MM.1S (cell line): ENCODE data around the gene PAXX.

Source experiments
- DNase-seq: peaks from one replicate; pipeline ENCODE4 v3.0.0-alpha.2; 2015
- H2AFZ ChIP-seq: fragments of 300-600 bp; sonication (generic); 2 replicates; pipeline ENCODE4 v1.6.0; 2016; ENCODE audit warnings: antibody characterized with exemption, low read length
- H3F3A ChIP-seq: fragments of 300-600 bp; sonication (generic); 2 replicates; pipeline ENCODE4 v1.6.1; 2016; ENCODE audit warnings: mild to moderate bottlenecking, antibody characterized with exemption, low read length, moderate library complexity, mixed read lengths; ENCODE audit not compliant: insufficient read depth
- H3K27ac ChIP-seq: fragments of 300-600 bp; sonication (generic); 2 replicates; pipeline ENCODE4 v1.5.1; 2016; ENCODE audit warnings: mild to moderate bottlenecking, low read length
- H3K27me3 ChIP-seq: fragments of 300-600 bp; sonication (generic); replicated peaks from 2 replicates; pipeline ENCODE4 v1.6.0; 2016; ENCODE audit warnings: low read length; ENCODE audit not compliant: insufficient read depth
- H3K36me3 ChIP-seq: fragments of 300-600 bp; sonication (generic); replicated peaks from 2 replicates; pipeline ENCODE4 v1.6.1; 2016; ENCODE audit warnings: mild to moderate bottlenecking, low read length, mixed read lengths; ENCODE audit not compliant: insufficient read depth
- H3K4me1 ChIP-seq: fragments of 300-600 bp; sonication (generic); 2 replicates; pipeline ENCODE4 v1.6.1; 2016; ENCODE audit warnings: low read length, mixed read lengths
- H3K4me2 ChIP-seq: fragments of 300-600 bp; sonication (generic); 2 replicates; pipeline ENCODE4 v1.6.0; 2016; ENCODE audit warnings: low read depth, low read length
- H3K4me3 ChIP-seq: fragments of 300-600 bp; sonication (generic); 2 replicates; pipeline ENCODE4 v1.5.1; 2016; ENCODE audit warnings: low read length, mixed read lengths
- H3K79me2 ChIP-seq: fragments of 300-600 bp; sonication (generic); 2 replicates; pipeline ENCODE4 v1.6.1; 2016; ENCODE audit warnings: mixed run types, low read length, mixed read lengths
- H3K9ac ChIP-seq: fragments of 300-600 bp; sonication (generic); 2 replicates; pipeline ENCODE4 v1.6.1; 2016; ENCODE audit warnings: low read length, mixed read lengths
- H3K9me2 ChIP-seq: fragments of 300-600 bp; sonication (generic); replicated peaks from 2 replicates; pipeline ENCODE4 v1.6.1; 2016; ENCODE audit warnings: mild to moderate bottlenecking, low read length, mixed read lengths; ENCODE audit not compliant: insufficient read depth
- H3K9me3 ChIP-seq: fragments of 300-600 bp; sonication (generic); replicated peaks from 2 replicates; pipeline ENCODE4 v1.6.1; 2016; ENCODE audit warnings: mild to moderate bottlenecking, low read length, mixed read lengths; ENCODE audit not compliant: insufficient read depth
- H4K20me1 ChIP-seq: fragments of 300-600 bp; sonication (generic); 2 replicates; pipeline ENCODE4 v1.6.1; 2016; ENCODE audit warnings: mild to moderate bottlenecking, low read length, moderate library complexity, mixed read lengths; ENCODE audit not compliant: insufficient read depth
- EZH2 ChIP-seq: fragments of 300-600 bp; sonication (generic); optimal IDR thresholded peaks from 2 replicates; pipeline ENCODE3; 2017; ENCODE audit warnings: low read depth, mild to moderate bottlenecking, antibody characterized with exemption, low read length, mixed read lengths
- EZH2phosphoT487 ChIP-seq: fragments of 300-600 bp; sonication (generic); IDR thresholded peaks from 2 replicates; pipeline ENCODE4 v1.6.1; 2018; ENCODE audit warnings: antibody characterized with exemption, low read length
- TF ChIP-seq, protein P1 (sequence below): fragments of 300-600 bp; sonication (generic); IDR thresholded peaks from 2 replicates; pipeline ENCODE4 v1.5.1; 2016; ENCODE audit warnings: antibody characterized with exemption, low read length, mixed read lengths

Gene PAXX

DNA sequence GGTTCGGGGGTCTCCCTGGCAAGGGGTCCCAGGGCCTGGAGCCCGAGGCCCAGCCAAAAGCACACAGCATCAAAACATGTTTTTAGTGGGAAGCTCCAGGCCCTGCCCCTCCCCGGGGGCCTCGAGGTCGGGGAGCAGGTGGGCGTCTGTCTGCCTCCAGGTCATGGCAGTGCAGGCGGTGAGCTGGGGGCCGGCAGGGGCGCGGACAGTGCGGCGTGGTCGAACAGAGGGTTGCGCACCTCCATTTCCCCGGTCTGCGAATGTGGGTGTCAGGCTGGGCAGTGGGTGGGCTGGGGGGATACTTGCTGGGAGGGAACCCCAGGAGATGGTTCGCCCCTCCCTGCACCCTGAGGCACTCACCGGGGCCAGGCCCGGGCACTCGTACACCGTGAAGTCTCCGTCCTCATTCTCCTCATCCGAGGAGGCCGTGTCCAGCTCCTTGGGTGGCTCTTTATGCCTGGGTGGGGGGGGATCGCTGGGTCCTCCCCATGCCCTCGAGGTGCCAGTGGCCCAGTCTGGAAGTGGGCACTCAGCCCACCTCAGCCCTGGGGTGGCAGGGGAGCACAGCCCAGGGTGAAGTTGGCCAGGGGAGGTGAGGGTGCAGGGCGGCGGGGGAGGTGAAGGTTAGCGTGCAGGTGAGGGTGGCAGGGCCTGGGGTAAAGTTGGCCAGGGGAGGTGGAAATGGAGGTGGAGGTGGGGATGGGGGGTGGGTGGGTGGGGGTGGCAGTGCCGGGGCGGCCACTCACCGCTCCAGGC is 47.6 kb downstream of the PAXX start:
- TF ChIP-seq EZH2 (no peak), EZH2phosphoT487 (no peak)
- TF ChIP-seq, protein P1, sequence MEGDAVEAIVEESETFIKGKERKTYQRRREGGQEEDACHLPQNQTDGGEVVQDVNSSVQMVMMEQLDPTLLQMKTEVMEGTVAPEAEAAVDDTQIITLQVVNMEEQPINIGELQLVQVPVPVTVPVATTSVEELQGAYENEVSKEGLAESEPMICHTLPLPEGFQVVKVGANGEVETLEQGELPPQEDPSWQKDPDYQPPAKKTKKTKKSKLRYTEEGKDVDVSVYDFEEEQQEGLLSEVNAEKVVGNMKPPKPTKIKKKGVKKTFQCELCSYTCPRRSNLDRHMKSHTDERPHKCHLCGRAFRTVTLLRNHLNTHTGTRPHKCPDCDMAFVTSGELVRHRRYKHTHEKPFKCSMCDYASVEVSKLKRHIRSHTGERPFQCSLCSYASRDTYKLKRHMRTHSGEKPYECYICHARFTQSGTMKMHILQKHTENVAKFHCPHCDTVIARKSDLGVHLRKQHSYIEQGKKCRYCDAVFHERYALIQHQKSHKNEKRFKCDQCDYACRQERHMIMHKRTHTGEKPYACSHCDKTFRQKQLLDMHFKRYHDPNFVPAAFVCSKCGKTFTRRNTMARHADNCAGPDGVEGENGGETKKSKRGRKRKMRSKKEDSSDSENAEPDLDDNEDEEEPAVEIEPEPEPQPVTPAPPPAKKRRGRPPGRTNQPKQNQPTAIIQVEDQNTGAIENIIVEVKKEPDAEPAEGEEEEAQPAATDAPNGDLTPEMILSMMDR, result no peak
- H3K4me2 ChIP-seq, result no peak overlapping the region
- no peaks in the 10 kb centered on the region for H3F3A ChIP-seq
- H3K9me3 ChIP-seq, result no peaks in the 10 kb centered on the region
- H4K20me1 ChIP-seq, result no peaks in the 10 kb centered on the region
- H3K4me1 ChIP-seq, result no peaks in the 10 kb centered on the region
- H3K36me3 ChIP-seq, result no peaks in the 10 kb centered on the region
- H3K4me3 ChIP-seq, result no peak overlapping the region
- H3K79me2 ChIP-seq, result no peaks in the 10 kb centered on the region
- peaks cover 78% of the 10 kb centered on the region for H3K27me3 ChIP-seq
- no peak overlapping the region for H3K27ac ChIP-seq
- DNase-seq, result no peak
- no peak overlapping the region for H3K9ac ChIP-seq
- no peaks in the 10 kb centered on the region for H3K9me2 ChIP-seq
- H2AFZ ChIP-seq, result no peak overlapping the region

DNA sequence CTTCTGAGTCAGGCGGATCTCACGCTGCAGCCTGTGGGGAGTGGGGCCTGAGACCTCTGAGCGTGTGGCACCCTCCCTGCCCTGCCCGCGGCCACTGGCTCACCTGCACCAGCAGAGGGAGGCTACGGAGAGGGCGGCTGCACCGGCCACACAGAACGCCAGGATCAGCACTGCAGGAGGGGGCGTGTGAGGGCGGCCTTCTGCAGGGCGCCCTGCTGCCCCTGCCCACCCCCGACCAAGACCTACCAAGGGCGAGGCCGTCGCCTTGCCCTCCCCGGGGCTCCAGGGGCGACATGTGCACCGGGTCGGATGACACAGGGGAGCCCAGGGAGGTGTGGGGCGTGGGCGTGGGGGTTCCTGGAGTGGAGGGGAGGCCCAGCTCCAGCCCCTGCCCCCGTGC is 48.3 kb downstream of the PAXX start:
- Histone ChIP-seq H3K9me3 (no peaks in the 10 kb centered on the region), H3K9ac (no peak overlapping the region), H3K4me3 (no peak overlapping the region), H2AFZ (no peak overlapping the region), H3K36me3 (no peaks in the 10 kb centered on the region), H3K27ac (no peak overlapping the region), H4K20me1 (no peaks in the 10 kb centered on the region), H3K4me2 (no peak overlapping the region), H3F3A (no peaks in the 10 kb centered on the region), H3K9me2 (no peaks in the 10 kb centered on the region), H3K4me1 (no peaks in the 10 kb centered on the region), H3K79me2 (no peaks in the 10 kb centered on the region), H3K27me3 (peaks cover 85% of the 10 kb centered on the region)
- DNase-seq, result no peak
- TF ChIP-seq, protein P1, result no peak
- TF ChIP-seq EZH2phosphoT487 (no peak), EZH2 (no peak)

DNA sequence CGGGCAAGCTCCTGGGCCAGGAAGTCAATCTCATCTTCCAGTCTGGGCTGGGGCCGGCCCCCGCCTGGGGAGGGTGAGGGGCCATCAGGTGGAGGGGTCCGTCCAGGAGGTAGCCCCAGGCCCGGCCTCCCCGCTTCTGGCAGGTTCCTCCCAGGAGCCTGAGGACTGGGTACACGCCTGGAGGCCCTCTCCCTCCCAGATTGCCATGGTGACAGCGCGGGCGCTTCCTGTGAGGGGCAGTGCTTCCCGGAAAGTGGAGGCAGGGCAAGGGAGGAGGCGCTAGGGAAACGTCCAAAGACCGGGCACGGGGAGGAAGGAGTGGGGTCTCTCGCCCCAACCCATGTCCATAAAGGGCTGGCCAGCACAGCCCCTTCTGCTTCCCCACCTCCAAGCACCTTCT is 48.9 kb downstream of the PAXX start:
- Histone ChIP-seq H3K36me3 (no peaks in the 10 kb centered on the region), H2AFZ (no peak overlapping the region), H3K27me3 (peaks cover 85% of the 10 kb centered on the region), H3K4me1 (no peaks in the 10 kb centered on the region), H3F3A (no peaks in the 10 kb centered on the region), H3K9me3 (no peaks in the 10 kb centered on the region), H3K27ac (no peak overlapping the region), H3K4me3 (no peak overlapping the region), H3K9ac (no peak overlapping the region), H3K79me2 (no peaks in the 10 kb centered on the region), H4K20me1 (no peaks in the 10 kb centered on the region), H3K4me2 (no peak overlapping the region), H3K9me2 (no peaks in the 10 kb centered on the region)
- TF ChIP-seq, protein P1, result no peak
- no peak for TF ChIP-seq EZH2
- TF ChIP-seq EZH2phosphoT487, result no peak
- DNase-seq, result no peak
